Panc1 (cell line): ENCODE data around the gene MCM3AP. TPM values are rescaled to one million over a fixed set of nuclear protein-coding genes. Genes with fewer than 3 reads are reported as not detected.

Experiments
- ATAC-seq: fragments of 200-7000 bp; cut with Tn5 transposase; 2 replicates; pipeline ENCODE4 v1.9.1; 2020; ENCODE audit warnings: mild to moderate bottlenecking, moderate library complexity
- BruUV-seq: library from RNA; stranded (reverse); fragments of 400-500 nt; replicated peaks from 2 replicates; lab custom pipeline; 2021; lab: Mats Ljungman, UMichigan
- CTCF ChIA-PET: fragments of 300-600 bp; sonication (Branson Sonifier 250); formaldehyde crosslinking; loops from one replicate; lab custom pipeline; 2022; ENCODE audit warnings: antibody characterized with exemption; lab: Charles Lee
- POLR2A ChIA-PET: fragments of 300-600 bp; sonication (Branson Sonifier 250); formaldehyde crosslinking; loops from one replicate; lab custom pipeline; 2022; ENCODE audit warnings: antibody characterized with exemption; lab: Charles Lee
- DNase-seq: peaks from one replicate; pipeline ENCODE4 v3.0.0-alpha.2; 2010; ENCODE audit warnings: low read depth, low spot score
- H3K27ac ChIP-seq: 2 replicates; pipeline ENCODE4 v1.5.1; 2011; ENCODE audit warnings: mild to moderate bottlenecking, low read length, inconsistent platforms
- H3K27me3 ChIP-seq: fragments of 200-500 bp; sonication (Bioruptor generic); 2 replicates; pipeline ENCODE4 v1.6.0; 2014; ENCODE audit warnings: low read length, inconsistent platforms; ENCODE audit not compliant: control insufficient read depth, insufficient read depth
- H3K36me3 ChIP-seq: fragments of 200-500 bp; sonication (Bioruptor generic); 2 replicates; pipeline ENCODE4 v1.5.1; 2014; ENCODE audit warnings: inconsistent platforms, mild to moderate bottlenecking, low read length, moderate library complexity; ENCODE audit not compliant: control insufficient read depth, insufficient read depth
- H3K4me1 ChIP-seq: 2 replicates; pipeline ENCODE4 v1.5.1; 2011; ENCODE audit warnings: inconsistent platforms, mild to moderate bottlenecking, low read length, moderate library complexity; ENCODE audit not compliant: control insufficient read depth, insufficient read depth
- H3K4me3 ChIP-seq, 2 experiments: 2 replicates each; pipeline ENCODE4 v1.5.1; 2011 to 2012; ENCODE audit warnings: low read depth in 2 of 2, low read length in 2 of 2, mild to moderate bottlenecking in 2 of 2, inconsistent platforms in 1 of 2, moderate library complexity in 1 of 2
- H3K9me3 ChIP-seq: fragments of 200-500 bp; sonication (Bioruptor generic); 2 replicates; pipeline ENCODE4 v1.5.1; 2014; ENCODE audit warnings: low read depth, mild to moderate bottlenecking, inconsistent platforms, low read length, moderate library complexity; ENCODE audit not compliant: control insufficient read depth, insufficient read depth
- CTCF ChIP-seq: fragments of 450-650 bp; IDR thresholded peaks from 2 replicates; pipeline ENCODE4 v1.5.1; 2017; ENCODE audit warnings: mild to moderate bottlenecking
- POLR2AphosphoS5 ChIP-seq: IDR thresholded peaks from 2 replicates; pipeline ENCODE4 v1.6.1; 2012; ENCODE audit warnings: mild to moderate bottlenecking, low read depth, low read length, moderate library complexity
- SIN3A ChIP-seq: IDR thresholded peaks from 2 replicates; pipeline ENCODE4 v1.6.1; 2012; ENCODE audit warnings: low read depth, mild to moderate bottlenecking, low read length, moderate library complexity, borderline replicate concordance; ENCODE audit not compliant: insufficient read depth
- TCF7L2 ChIP-seq: IDR thresholded peaks from 2 replicates; pipeline ENCODE4 v1.6.1; 2011; ENCODE audit warnings: mild to moderate bottlenecking, low read depth, low read length, inconsistent platforms
- in situ Hi-C: cut with HindIII; loops from 2 replicates; pipeline ENCODE4 v1.10.0; 2016; ENCODE audit warnings: low sequenced_read_pairs, low pct_unique_long_range_greater_than_20kb
- intact Hi-C: fragments of 100-400 bp; cut with micrococcal nuclease; formaldehyde crosslinking; loops from one replicate; pipeline ENCODE4 v1.10.0; 2022; ENCODE audit not compliant: unreplicated experiment
- total RNA-seq: library from RNA; stranded (reverse); gene quantifications from one replicate; pipeline ENCODE4 v1.2.1, GENCODE V29; 2021; ENCODE audit not compliant: unreplicated experiment
- TF ChIP-seq, protein P1 (sequence below), 2 experiments: IDR thresholded peaks; 2 replicates each; pipeline ENCODE4 v1.6.1; 2011 to 2012; ENCODE audit warnings: low read depth in 2 of 2, control low read depth in 1 of 2, low read length in 1 of 2, mild to moderate bottlenecking in 1 of 2, moderate library complexity in 1 of 2; ENCODE audit not compliant: insufficient read depth in 1 of 2

The MCM3AP gene
- total RNA-seq, 1 experiment from 2014 or later: 95.0 TPM

DNA sequence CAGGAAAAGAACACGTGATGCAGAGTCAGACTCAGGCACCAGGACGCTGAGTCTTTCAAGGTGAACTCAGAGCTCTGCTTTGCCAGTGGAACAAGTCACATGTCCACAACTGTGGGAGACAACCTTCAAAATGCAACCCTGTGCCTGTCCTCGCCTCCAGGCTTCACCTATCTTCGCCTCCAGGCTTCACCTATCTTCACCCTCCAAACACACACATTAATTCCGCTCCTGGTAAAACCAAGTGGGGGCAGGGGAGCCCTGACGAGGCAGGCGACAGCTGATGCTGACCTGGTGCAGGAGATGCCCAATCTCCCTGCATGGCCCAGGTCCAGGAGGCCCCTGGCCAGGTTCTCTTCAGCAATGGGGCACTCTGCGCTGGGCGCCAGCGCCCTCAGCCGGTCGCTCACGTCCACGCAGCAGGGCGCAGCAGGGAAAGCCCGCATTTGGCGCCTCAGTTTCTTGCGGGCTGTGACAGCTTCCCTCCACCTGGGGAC lies 28.9 kb downstream of the MCM3AP start:
- Histone ChIP-seq H3K36me3 (peaks cover 13% of the 10 kb centered on the region), H3K27me3 (no peaks in the 10 kb centered on the region), H3K9me3 (no peaks in the 10 kb centered on the region), H3K4me1 (no peaks in the 10 kb centered on the region), H3K27ac (no peak overlapping the region), H3K4me3 (no peak overlapping the region)
- BruUV-seq: no TSS peak
- POLR2A ChIA-PET: no interaction called here
- intact Hi-C loops: no loop called here
- ATAC-seq (no peak), DNase-seq (no peak)
- in situ Hi-C loops: no loop called here
- CTCF ChIA-PET: no interaction called here
- TF ChIP-seq POLR2AphosphoS5: no peak
- TF ChIP-seq, protein P1, sequence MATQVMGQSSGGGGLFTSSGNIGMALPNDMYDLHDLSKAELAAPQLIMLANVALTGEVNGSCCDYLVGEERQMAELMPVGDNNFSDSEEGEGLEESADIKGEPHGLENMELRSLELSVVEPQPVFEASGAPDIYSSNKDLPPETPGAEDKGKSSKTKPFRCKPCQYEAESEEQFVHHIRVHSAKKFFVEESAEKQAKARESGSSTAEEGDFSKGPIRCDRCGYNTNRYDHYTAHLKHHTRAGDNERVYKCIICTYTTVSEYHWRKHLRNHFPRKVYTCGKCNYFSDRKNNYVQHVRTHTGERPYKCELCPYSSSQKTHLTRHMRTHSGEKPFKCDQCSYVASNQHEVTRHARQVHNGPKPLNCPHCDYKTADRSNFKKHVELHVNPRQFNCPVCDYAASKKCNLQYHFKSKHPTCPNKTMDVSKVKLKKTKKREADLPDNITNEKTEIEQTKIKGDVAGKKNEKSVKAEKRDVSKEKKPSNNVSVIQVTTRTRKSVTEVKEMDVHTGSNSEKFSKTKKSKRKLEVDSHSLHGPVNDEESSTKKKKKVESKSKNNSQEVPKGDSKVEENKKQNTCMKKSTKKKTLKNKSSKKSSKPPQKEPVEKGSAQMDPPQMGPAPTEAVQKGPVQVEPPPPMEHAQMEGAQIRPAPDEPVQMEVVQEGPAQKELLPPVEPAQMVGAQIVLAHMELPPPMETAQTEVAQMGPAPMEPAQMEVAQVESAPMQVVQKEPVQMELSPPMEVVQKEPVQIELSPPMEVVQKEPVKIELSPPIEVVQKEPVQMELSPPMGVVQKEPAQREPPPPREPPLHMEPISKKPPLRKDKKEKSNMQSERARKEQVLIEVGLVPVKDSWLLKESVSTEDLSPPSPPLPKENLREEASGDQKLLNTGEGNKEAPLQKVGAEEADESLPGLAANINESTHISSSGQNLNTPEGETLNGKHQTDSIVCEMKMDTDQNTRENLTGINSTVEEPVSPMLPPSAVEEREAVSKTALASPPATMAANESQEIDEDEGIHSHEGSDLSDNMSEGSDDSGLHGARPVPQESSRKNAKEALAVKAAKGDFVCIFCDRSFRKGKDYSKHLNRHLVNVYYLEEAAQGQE (IDR thresholded peaks at IDR 0.05; ENCODE audit: insufficient read depth in 1 of 2, low read depth in 2 of 2, low read length in 1 of 2): no peak

- TF ChIP-seq POLR2AphosphoS5: no peak
- no peak for TF ChIP-seq TCF7L2
- TF ChIP-seq SIN3A: no peak
- no peak for TF ChIP-seq CTCF
- TF ChIP-seq, protein P1 (IDR thresholded peaks at IDR 0.05; ENCODE audit: insufficient read depth in 1 of 2, low read depth in 2 of 2, low read length in 1 of 2): no peak
- no peak overlapping the region for H3K4me3 ChIP-seq
- no peak for DNase-seq
- H3K4me1 ChIP-seq: no peaks in the 10 kb centered on the region
- ATAC-seq: no peak
- POLR2A ChIA-PET: no interaction called here
- no peaks in the 10 kb centered on the region for H3K27me3 ChIP-seq
- peaks cover 13% of the 10 kb centered on the region for H3K36me3 ChIP-seq
- no peaks in the 10 kb centered on the region for H3K9me3 ChIP-seq
- in situ Hi-C loops (no loop called here), intact Hi-C loops (no loop called here)
- no TSS peak for BruUV-seq
- no peak overlapping the region for H3K27ac ChIP-seq
- CTCF ChIA-PET: no interaction called here
These were observed 29.6 kb downstream of the MCM3AP start for GRCh38 chr21:46255758-46256337.
